Measurements from ENCODE around the gene NBPF20.
"Not testable (repeated sequence)": the region's sequence is repeated elsewhere in the genome, so short reads cannot be mapped to it uniquely, and the experiment has no call there.

- not testable (repeated sequence) for TF ChIP-seq PAX5 (IDR thresholded peaks at IDR 0.05; ENCODE audit: insufficient read depth, low read length, severe bottlenecking); POU2F2 (IDR thresholded peaks at IDR 0.05; ENCODE audit: low read depth, low read length); TAF1 (IDR thresholded peaks at IDR 0.05; ENCODE audit: low read depth, low read length); POLR2AphosphoS5 (IDR thresholded peaks at IDR 0.05; ENCODE audit: low read depth, low read length)
Observed at GRCh38 chr1:145460684-145461083, 35.3 kb upstream of the NBPF20 start.

All from GM12891 (cell line).